Ascending aorta (tissue), 2 donors: ENCODE results near the gene GFOD1. TPM values are rescaled to one million over a fixed set of nuclear protein-coding genes. Genes with fewer than 3 reads are reported as not detected.

ENCODE experiments used
- DNase-seq, 2 donors: peaks; one replicate each; pipeline ENCODE4 v3.0.0-alpha.2; 2019; ENCODE audit warnings: low spot score in 2 of 2
- H3K27ac ChIP-seq, 2 donors: fragments of 200-600 bp; sonication (generic); one replicate each; pipeline ENCODE4 v1.5.1; 2016 to 2017; ENCODE audit warnings: mild to moderate bottlenecking in 1 of 2
- H3K27me3 ChIP-seq: fragments of 200-600 bp; sonication (generic); one replicate; pipeline ENCODE4 v1.5.1; 2017
- H3K36me3 ChIP-seq, 2 donors: fragments of 200-600 bp; sonication (generic); one replicate each; pipeline ENCODE4 v1.5.1; 2016
- H3K4me1 ChIP-seq, 2 donors: fragments of 200-600 bp; sonication (generic); one replicate each; pipeline ENCODE4 v1.5.1; 2016 to 2017; ENCODE audit warnings: mild to moderate bottlenecking in 1 of 2
- H3K4me3 ChIP-seq, 2 donors: fragments of 200-600 bp; sonication (generic); one replicate each; pipeline ENCODE4 v1.5.1; 2016 to 2017; ENCODE audit warnings: mild to moderate bottlenecking in 1 of 2
- H3K9me3 ChIP-seq, 2 donors: fragments of 200-600 bp; sonication (generic); one replicate each; pipeline ENCODE4 v1.5.1; 2016
- intact Hi-C: fragments of 100-400 bp; cut with DNase I; formaldehyde crosslinking; loops from one replicate; pipeline ENCODE4 v1.15.1; 2023
- total RNA-seq: library from RNA; depleted of rRNA; stranded (reverse); fragments of >200 nt; gene quantifications from one replicate; pipeline ENCODE4 v1.1.0, GENCODE V29; 2016
- TF ChIP-seq, protein P1 (sequence below), 3 experiments: fragments of 200-600 bp in 2 of 3; fragments of 450-650 bp in 1 of 3; sonication (generic) in 2 of 3; IDR thresholded peaks; one replicate each; pipeline ENCODE4 v1.5.1; 2016 to 2019; ENCODE audit warnings: antibody characterized with exemption in 3 of 3, mild to moderate bottlenecking in 1 of 3, moderate library complexity in 1 of 3

Gene GFOD1
- total RNA-seq, 1 donor from 2014 or later, result 28.7 TPM

DNA sequence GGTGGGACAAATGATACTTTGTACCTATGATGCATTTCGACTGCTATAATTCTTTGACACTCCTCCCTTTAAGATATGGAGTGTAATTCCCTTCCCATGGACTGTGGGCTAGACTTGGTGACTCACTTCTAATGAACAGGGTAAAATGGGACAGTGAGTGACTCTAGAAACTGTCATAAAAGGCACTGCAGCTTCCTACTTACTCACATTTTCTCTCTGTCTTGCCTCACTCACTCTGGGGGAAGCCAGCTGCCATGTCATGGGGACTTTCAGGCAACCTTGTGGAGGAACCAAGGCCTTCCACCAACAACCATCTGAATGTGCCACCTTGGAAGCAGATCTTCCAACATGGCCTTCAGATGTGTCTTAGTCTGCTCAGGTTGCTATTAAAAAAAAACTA is 12.9 kb upstream of the GFOD1 start:
- H3K27me3 ChIP-seq, result no peaks in the 10 kb centered on the region

DNA sequence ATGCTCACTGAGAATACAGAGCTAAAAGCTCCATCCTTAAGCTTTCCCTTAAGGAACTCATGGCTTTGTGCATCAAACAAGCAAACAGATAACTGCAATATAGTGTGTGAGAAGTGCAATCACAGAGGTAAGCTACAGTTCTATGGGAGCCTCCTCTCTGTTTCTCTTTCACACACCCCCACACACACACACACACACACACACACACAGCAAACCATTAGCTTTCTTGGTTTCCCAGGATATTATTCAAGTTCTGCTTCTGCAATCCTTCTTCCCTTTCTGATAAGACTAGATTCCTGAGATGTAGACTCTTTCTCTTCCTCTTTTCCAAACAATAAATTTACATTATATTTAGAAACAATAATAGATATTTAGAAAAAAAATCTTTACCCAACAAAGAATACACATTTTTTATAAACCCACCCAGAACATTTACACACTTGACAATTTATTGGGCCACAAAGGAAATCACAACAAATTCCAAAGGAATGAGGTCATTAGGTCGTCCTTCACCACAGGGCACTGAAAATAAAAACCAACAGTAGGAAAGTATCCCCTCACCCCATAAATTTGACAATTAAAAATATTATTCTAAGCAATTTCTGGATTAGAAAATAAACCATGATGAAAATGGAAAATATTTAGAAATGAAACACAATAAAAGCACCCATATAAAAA is 9.3 kb upstream of the GFOD1 start:
- Histone ChIP-seq H3K9me3 (no peaks in the 10 kb centered on the region), H3K4me3 (no peak overlapping the region), H3K27me3 (no peaks in the 10 kb centered on the region), H3K36me3 (no peaks in the 10 kb centered on the region), H3K4me1 (peaks cover 0 to 8% of the 10 kb centered on the region in 2 donors), H3K27ac (no peak overlapping the region)
- no peak for DNase-seq
- TF ChIP-seq, protein P1, sequence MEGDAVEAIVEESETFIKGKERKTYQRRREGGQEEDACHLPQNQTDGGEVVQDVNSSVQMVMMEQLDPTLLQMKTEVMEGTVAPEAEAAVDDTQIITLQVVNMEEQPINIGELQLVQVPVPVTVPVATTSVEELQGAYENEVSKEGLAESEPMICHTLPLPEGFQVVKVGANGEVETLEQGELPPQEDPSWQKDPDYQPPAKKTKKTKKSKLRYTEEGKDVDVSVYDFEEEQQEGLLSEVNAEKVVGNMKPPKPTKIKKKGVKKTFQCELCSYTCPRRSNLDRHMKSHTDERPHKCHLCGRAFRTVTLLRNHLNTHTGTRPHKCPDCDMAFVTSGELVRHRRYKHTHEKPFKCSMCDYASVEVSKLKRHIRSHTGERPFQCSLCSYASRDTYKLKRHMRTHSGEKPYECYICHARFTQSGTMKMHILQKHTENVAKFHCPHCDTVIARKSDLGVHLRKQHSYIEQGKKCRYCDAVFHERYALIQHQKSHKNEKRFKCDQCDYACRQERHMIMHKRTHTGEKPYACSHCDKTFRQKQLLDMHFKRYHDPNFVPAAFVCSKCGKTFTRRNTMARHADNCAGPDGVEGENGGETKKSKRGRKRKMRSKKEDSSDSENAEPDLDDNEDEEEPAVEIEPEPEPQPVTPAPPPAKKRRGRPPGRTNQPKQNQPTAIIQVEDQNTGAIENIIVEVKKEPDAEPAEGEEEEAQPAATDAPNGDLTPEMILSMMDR (IDR thresholded peaks at IDR 0.05), result no peak
- intact Hi-C loops, result no loop called here

More for the DNA sequence above, 12.9 kb upstream of the GFOD1 start:
- Histone ChIP-seq H3K4me1 (peaks cover 0 to 8% of the 10 kb centered on the region in 2 donors), H3K9me3 (no peaks in the 10 kb centered on the region), H3K27ac (no peak overlapping the region), H3K36me3 (no peaks in the 10 kb centered on the region), H3K4me3 (no peak overlapping the region)
- intact Hi-C loops, result no loop called here
- no peak for DNase-seq
- TF ChIP-seq, protein P1 (IDR thresholded peaks at IDR 0.05), result no peak

DNA sequence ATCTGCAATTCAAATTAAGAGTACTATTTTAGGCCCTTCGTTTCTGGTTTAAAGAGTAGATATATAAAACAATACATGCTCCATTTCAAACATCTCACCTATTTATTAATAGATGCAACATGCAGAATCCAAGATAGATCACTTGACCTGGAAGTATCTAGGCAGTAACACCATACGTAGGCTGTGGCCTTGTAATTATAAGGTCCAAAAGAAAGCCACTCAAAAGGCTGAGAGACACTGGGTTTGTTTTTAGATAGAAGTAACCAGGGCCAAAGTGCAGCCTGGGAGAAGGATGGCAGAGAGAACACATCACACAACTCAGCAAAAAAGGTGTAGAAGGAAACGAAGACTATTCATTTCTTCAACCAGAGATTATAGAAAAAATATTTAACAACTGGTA is 8.4 kb upstream of the GFOD1 start:
- H3K4me1 ChIP-seq, result peaks cover 0 to 8% of the 10 kb centered on the region in 2 donors
- H3K27me3 ChIP-seq, result no peaks in the 10 kb centered on the region
- H3K4me3 ChIP-seq, result no peak overlapping the region
- TF ChIP-seq, protein P1 (IDR thresholded peaks at IDR 0.05), result no peak
- H3K27ac ChIP-seq, result no peak overlapping the region
- no peaks in the 10 kb centered on the region for H3K9me3 ChIP-seq
- H3K36me3 ChIP-seq, result no peaks in the 10 kb centered on the region
- no peak for DNase-seq
- intact Hi-C loops, result no loop called here

DNA sequence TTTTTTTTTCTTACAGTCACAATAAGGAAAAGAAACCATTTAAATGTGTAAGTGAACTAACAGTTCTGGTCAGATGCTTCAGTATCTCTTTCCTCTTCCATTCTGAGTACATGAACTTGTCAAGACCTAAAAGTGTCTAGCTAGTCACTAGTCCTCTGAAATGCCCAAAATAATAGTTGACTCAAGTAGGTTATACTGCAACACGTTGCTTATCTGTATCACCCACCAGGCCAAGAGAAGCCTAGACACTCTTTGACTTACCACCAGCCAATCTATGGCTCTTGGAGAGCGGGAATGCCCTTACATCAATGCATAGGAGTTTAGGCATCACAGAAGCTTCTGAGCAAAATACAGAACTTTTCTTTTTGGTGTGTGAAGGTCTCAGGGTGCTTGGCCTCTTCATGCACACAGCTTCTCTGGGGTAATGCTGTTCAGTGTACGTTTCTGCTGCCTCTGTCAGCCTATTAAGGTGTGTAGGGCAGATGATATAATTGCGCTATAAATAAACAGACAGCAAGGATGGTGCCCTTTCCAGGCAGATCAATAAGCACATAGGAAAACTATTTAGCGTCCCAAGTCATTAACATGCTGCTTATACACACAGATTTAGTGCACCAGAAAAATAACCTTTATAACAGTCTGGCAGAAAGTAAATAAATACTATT is 7.8 kb upstream of the GFOD1 start:
- Histone ChIP-seq H3K4me1 (peaks cover 0 to 8% of the 10 kb centered on the region in 2 donors), H3K27me3 (no peaks in the 10 kb centered on the region), H3K9me3 (no peaks in the 10 kb centered on the region), H3K4me3 (no peak overlapping the region), H3K36me3 (no peaks in the 10 kb centered on the region), H3K27ac (no peak overlapping the region)
- no peak for DNase-seq
- intact Hi-C loops, result no loop called here
- TF ChIP-seq, protein P1 (IDR thresholded peaks at IDR 0.05), result no peak

DNA sequence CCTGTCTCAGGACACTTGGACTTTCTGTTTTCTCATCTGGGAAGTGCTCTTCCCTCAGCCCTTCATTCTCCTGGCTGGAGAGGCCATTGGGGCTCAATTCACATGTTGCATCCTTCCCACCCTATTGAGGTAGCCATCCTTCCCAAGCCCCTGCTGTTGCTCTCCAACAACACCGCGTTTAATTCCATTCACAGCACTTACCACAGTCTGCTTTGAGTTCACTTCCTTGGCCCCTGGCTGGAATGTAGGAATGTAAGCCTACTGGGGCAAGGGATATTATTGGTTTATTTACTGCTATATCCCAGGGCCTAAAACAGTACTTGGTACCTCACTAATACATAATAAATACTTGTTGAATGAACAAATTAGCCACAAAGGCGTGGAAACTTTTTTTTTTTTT is 6.7 kb upstream of the GFOD1 start:
- TF ChIP-seq, protein P1 (IDR thresholded peaks at IDR 0.05), result no peak
- DNase-seq, result no peak
- Histone ChIP-seq H3K4me3 (no peak overlapping the region), H3K27ac (no peak overlapping the region), H3K36me3 (no peaks in the 10 kb centered on the region), H3K4me1 (peaks cover 0 to 8% of the 10 kb centered on the region in 2 donors), H3K27me3 (no peaks in the 10 kb centered on the region), H3K9me3 (no peaks in the 10 kb centered on the region)
- intact Hi-C loops, result no loop called here
